ENCODE measurements around the gene PGAP6. TPM values are rescaled to one million over a fixed set of nuclear protein-coding genes. Genes with fewer than 3 reads are reported as not detected.

PGAP6 gene
- total RNA-seq, 1 donor from 2014 or later, result 80.5 TPM

DNA sequence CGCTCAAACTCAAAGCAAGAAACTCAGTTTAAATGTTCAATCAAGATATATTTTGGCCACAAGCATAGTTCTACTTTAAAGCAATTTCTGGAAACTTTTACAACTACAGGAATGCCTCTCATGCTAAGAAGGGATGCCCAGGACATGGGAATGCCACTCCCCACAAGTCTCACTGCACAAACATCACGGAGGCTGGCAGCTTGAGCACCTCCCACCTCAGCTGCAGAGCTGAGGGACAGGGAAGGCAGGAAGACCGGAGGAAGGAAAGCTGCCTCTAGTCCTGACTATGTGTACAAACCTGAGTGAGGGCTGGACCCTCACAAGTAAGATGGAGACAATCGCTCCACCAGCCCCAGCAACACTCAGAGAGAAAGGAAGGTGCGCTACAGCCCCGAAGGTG is 34.6 kb downstream of the PGAP6 start:
- Mint-ChIP-seq H3K4me3 (ENCODE audit: unreplicated experiment) (peak overlapping the region; percentile 0), H3K36me3 (ENCODE audit: low read depth, unreplicated experiment) (peaks cover 20% of the 10 kb centered on the region), H3K27me3 (ENCODE audit: low read depth, unreplicated experiment) (no peaks in the 10 kb centered on the region), H3K9me3 (ENCODE audit: unreplicated experiment) (no peaks in the 10 kb centered on the region), H3K27ac (ENCODE audit: unreplicated experiment) (no peak overlapping the region), H3K4me1 (ENCODE audit: low read depth, unreplicated experiment) (peaks cover 32% of the 10 kb centered on the region)
- Histone ChIP-seq H3K4me1 (ENCODE audit: insufficient read depth, low read length) (peaks cover 9% of the 10 kb centered on the region), H4K20me1 (ENCODE audit: insufficient read depth, low read length) (peaks cover 73% of the 10 kb centered on the region), H3K9ac (ENCODE audit: low read length) (no peak overlapping the region), H3K27me3 (ENCODE audit: insufficient read depth, low read length) (no peaks in the 10 kb centered on the region), H3K79me2 (ENCODE audit: insufficient read depth, low read length) (peaks cover 86% of the 10 kb centered on the region), H3K27ac (ENCODE audit: low read depth, low read length) (no peak overlapping the region), H3K4me3 (ENCODE audit: insufficient read depth, low read depth, low read length) (no peak overlapping the region), H3K36me3 (ENCODE audit: insufficient read depth, low read length) (peaks cover 6% of the 10 kb centered on the region), H3K4me2 (ENCODE audit: low read length) (no peak overlapping the region), H3K9me3 (ENCODE audit: insufficient read depth, low read depth, low read length) (no peaks in the 10 kb centered on the region), H2AFZ (ENCODE audit: low read depth, low read length) (no peak overlapping the region)
- no peak for TF ChIP-seq CTCF (IDR thresholded peaks at IDR 0.05; ENCODE audit: insufficient read depth, low read depth, low read length)
- no peak for TF ChIP-seq EZH2 (IDR thresholded peaks at IDR 0.05; ENCODE audit: insufficient read depth, low read length)
- no peak for DNase-seq (ENCODE audit: low read depth)
- no peak for FAIRE-seq

DNA sequence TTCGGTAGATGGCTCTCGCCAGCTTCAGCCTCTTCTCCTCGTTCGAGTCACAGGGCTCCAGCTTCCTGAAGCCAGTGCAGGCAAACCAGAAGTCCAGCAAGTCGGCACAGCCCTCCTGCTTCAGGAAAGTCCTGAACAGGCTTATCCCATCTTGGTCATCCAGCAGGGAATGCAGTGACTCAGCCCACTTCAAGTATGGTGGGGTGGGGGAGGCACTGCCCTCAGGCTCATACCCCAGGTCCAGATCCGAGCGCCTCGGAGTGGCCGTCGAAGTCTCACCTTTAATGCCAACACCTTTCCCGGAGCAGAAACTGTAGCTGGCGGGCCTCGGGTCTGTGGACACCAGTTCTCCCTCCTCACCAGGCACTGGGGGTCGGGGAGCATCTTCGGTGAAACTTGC is 35.2 kb downstream of the PGAP6 start:
- no peak for TF ChIP-seq EZH2 (IDR thresholded peaks at IDR 0.05; ENCODE audit: insufficient read depth, low read length)
- TF ChIP-seq CTCF (IDR thresholded peaks at IDR 0.05; ENCODE audit: insufficient read depth, low read depth, low read length), result no peak
- Histone ChIP-seq H3K4me3 (ENCODE audit: insufficient read depth, low read depth, low read length) (no peak overlapping the region), H3K9ac (ENCODE audit: low read length) (no peak overlapping the region), H3K4me2 (ENCODE audit: low read length) (peak overlapping the region; percentile 28), H3K36me3 (ENCODE audit: insufficient read depth, low read length) (peaks cover 6% of the 10 kb centered on the region), H2AFZ (ENCODE audit: low read depth, low read length) (no peak overlapping the region), H4K20me1 (ENCODE audit: insufficient read depth, low read length) (peaks cover 74% of the 10 kb centered on the region), H3K27me3 (ENCODE audit: insufficient read depth, low read length) (no peaks in the 10 kb centered on the region), H3K9me3 (ENCODE audit: insufficient read depth, low read depth, low read length) (no peaks in the 10 kb centered on the region), H3K27ac (ENCODE audit: low read depth, low read length) (no peak overlapping the region), H3K4me1 (ENCODE audit: insufficient read depth, low read length) (peaks cover 9% of the 10 kb centered on the region), H3K79me2 (ENCODE audit: insufficient read depth, low read length) (peaks cover 86% of the 10 kb centered on the region)
- DNase-seq (ENCODE audit: low read depth) (peak; percentile 60), FAIRE-seq (no peak)
- peaks cover 24% of the 10 kb centered on the region for H3K36me3 Mint-ChIP-seq (ENCODE audit: low read depth, unreplicated experiment)
- H3K4me3 Mint-ChIP-seq (ENCODE audit: unreplicated experiment), result peak overlapping the region; percentile 22
- H3K9me3 Mint-ChIP-seq (ENCODE audit: unreplicated experiment), result peaks cover 2% of the 10 kb centered on the region
- no peaks in the 10 kb centered on the region for H3K27me3 Mint-ChIP-seq (ENCODE audit: low read depth, unreplicated experiment)
- H3K4me1 Mint-ChIP-seq (ENCODE audit: low read depth, unreplicated experiment), result peaks cover 32% of the 10 kb centered on the region
- no peak overlapping the region for H3K27ac Mint-ChIP-seq (ENCODE audit: unreplicated experiment)

GRCh38 chr16:345772-346171 is 36.0 kb downstream of the PGAP6 start:
- Histone ChIP-seq H3K79me2 (ENCODE audit: insufficient read depth, low read length) (peaks cover 84% of the 10 kb centered on the region), H3K27me3 (ENCODE audit: insufficient read depth, low read length) (no peaks in the 10 kb centered on the region), H3K9ac (ENCODE audit: low read length) (no peak overlapping the region), H3K4me1 (ENCODE audit: insufficient read depth, low read length) (peaks cover 9% of the 10 kb centered on the region), H4K20me1 (ENCODE audit: insufficient read depth, low read length) (peaks cover 74% of the 10 kb centered on the region), H2AFZ (ENCODE audit: low read depth, low read length) (no peak overlapping the region), H3K9me3 (ENCODE audit: insufficient read depth, low read depth, low read length) (no peaks in the 10 kb centered on the region), H3K27ac (ENCODE audit: low read depth, low read length) (no peak overlapping the region), H3K4me2 (ENCODE audit: low read length) (peak overlapping the region; percentile 28), H3K4me3 (ENCODE audit: insufficient read depth, low read depth, low read length) (no peak overlapping the region), H3K36me3 (ENCODE audit: insufficient read depth, low read length) (peaks cover 6% of the 10 kb centered on the region)
- TF ChIP-seq EZH2 (IDR thresholded peaks at IDR 0.05; ENCODE audit: insufficient read depth, low read length) (no peak), CTCF (IDR thresholded peaks at IDR 0.05; ENCODE audit: insufficient read depth, low read depth, low read length) (no peak)
- Mint-ChIP-seq H3K36me3 (ENCODE audit: low read depth, unreplicated experiment) (peaks cover 24% of the 10 kb centered on the region), H3K4me3 (ENCODE audit: unreplicated experiment) (no peak overlapping the region), H3K4me1 (ENCODE audit: low read depth, unreplicated experiment) (peaks cover 32% of the 10 kb centered on the region), H3K27ac (ENCODE audit: unreplicated experiment) (no peak overlapping the region), H3K9me3 (ENCODE audit: unreplicated experiment) (peaks cover 2% of the 10 kb centered on the region), H3K27me3 (ENCODE audit: low read depth, unreplicated experiment) (no peaks in the 10 kb centered on the region)
- FAIRE-seq (no peak), DNase-seq (ENCODE audit: low read depth) (no peak)

All from astrocyte (in vitro differentiated cells and primary cell).